GM20431 (cell line): ENCODE measurements around the gene ANKFN1.

Source experiments
- in situ Hi-C: fragments of 300-500 bp; cut with MseI, MboI; formaldehyde crosslinking; loops from one replicate; pipeline ENCODE4 v1.15.0; 2020; ENCODE audit warnings: low sequenced_read_pairs; ENCODE audit not compliant: unreplicated experiment

The ANKFN1 gene

GRCh38 chr17:56175299-56175955 is 22.2 kb downstream of the ANKFN1 start:
- in situ Hi-C loops = no loop called here

- in situ Hi-C loops = no loop called here
These were observed 22.8 kb downstream of the ANKFN1 start for GRCh38 chr17:56176091-56176490.

GRCh38 chr17:56177361-56177760 is 24.1 kb downstream of the ANKFN1 start:
- in situ Hi-C loops = no loop called here

- in situ Hi-C loops = no loop called here
These were observed 24.9 kb downstream of the ANKFN1 start for GRCh38 chr17:56178203-56178602.

- in situ Hi-C loops = no loop called here
These were observed 28.8 kb downstream of the ANKFN1 start for GRCh38 chr17:56182081-56182480.

GRCh38 chr17:56184650-56185049 is 31.4 kb downstream of the ANKFN1 start:
- in situ Hi-C loops = no loop called here

GRCh38 chr17:56185491-56186221 is 32.4 kb downstream of the ANKFN1 start:
- in situ Hi-C loops = no loop called here

GRCh38 chr17:56186222-56186786 is 33.0 kb downstream of the ANKFN1 start:
- in situ Hi-C loops = no loop called here

- in situ Hi-C loops = no loop called here
These were observed 50.2 kb downstream of the ANKFN1 start for GRCh38 chr17:56203430-56203829.

GRCh38 chr17:56206351-56206750 is 53.1 kb downstream of the ANKFN1 start:
- in situ Hi-C loops = no loop called here

- in situ Hi-C loops = no loop called here
These were observed 59.8 kb downstream of the ANKFN1 start for GRCh38 chr17:56213031-56213430.

- in situ Hi-C loops = no loop called here
These were observed 64.6 kb downstream of the ANKFN1 start for GRCh38 chr17:56217921-56218320.

GRCh38 chr17:56222255-56222654 is 69.0 kb downstream of the ANKFN1 start:
- in situ Hi-C loops = no loop called here

GRCh38 chr17:56230660-56231059 is 77.4 kb downstream of the ANKFN1 start:
- in situ Hi-C loops = no loop called here

- in situ Hi-C loops = no loop called here
These were observed 78.0 kb downstream of the ANKFN1 start for GRCh38 chr17:56231252-56231651.

- in situ Hi-C loops = no loop called here
These were observed 78.4 kb downstream of the ANKFN1 start for GRCh38 chr17:56231693-56232092.

- in situ Hi-C loops = no loop called here
These were observed 91.1 kb downstream of the ANKFN1 start for GRCh38 chr17:56244268-56244890.

GRCh38 chr17:56247816-56248215 is 94.5 kb downstream of the ANKFN1 start:
- in situ Hi-C loops = no loop called here

- in situ Hi-C loops = loop anchor here (25.0 kb wide), 1 partner anchor 95 kb away; the partner anchor contains the start of gene ANKFN1
These were observed 103.8 kb downstream of the ANKFN1 start for GRCh38 chr17:56257075-56257474.

GRCh38 chr17:56260376-56261002 is 107.2 kb downstream of the ANKFN1 start:
- in situ Hi-C loops = loop anchor here (25.0 kb wide), 1 partner anchor 98 kb away; the partner anchor contains the start of gene ANKFN1
